OCI-LY1 (cell line): ENCODE measurements around the gene MAZ.

Experiments used
- CTCF ChIP-seq: fragments of 200-600 bp; sonication (generic), shearing (Covaris generic); IDR thresholded peaks from 2 replicates; pipeline ENCODE4 v1.5.1; 2017; ENCODE audit warnings: mild to moderate bottlenecking, antibody characterized with exemption, low read length, moderate library complexity, mixed read lengths
- EZH2 ChIP-seq: fragments of 200-600 bp; sonication (generic), shearing (Covaris generic); IDR thresholded peaks from 2 replicates; pipeline ENCODE4 v1.8.0; 2017; ENCODE audit warnings: borderline replicate concordance, mixed run types, mild to moderate bottlenecking, antibody characterized with exemption, low read length, moderate library complexity, mixed read lengths

- TF ChIP-seq CTCF (no peak), EZH2 (no peak)
Measured at GRCh38 chr16:29777576-29778350, 28.6 kb upstream of the MAZ start, which contains the start of gene ZG16.
